GM12801 (cell line): ENCODE data around the gene RTN3.

Experiments used
- TF ChIP-seq, protein P1 (sequence below): IDR thresholded peaks from one replicate; pipeline ENCODE4 v1.5.1; 2011; ENCODE audit warnings: control low read depth; ENCODE audit not compliant: insufficient read length; ENCODE audit errors: extremely low read depth

The RTN3 gene

DNA sequence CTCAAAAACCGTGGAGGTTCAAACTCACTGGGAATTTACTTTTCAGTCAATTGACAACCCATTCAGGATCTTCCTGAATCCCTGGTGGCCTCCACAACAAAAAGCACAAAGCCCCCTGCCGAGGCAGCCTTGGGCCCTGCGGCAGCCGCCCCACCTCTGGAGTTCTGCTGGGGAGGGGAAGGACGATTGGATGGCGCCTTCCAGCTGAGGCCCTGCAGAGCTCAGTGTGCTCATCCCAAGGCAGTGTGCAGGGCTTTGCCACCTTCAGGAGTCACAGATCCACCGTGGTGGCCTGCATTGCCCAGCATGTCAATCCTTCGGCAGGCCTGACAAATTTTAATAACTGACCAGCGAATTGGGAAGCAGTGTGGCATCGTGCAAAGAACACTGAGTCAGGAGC is 79.9 kb downstream of the RTN3 start:
- TF ChIP-seq, protein P1, sequence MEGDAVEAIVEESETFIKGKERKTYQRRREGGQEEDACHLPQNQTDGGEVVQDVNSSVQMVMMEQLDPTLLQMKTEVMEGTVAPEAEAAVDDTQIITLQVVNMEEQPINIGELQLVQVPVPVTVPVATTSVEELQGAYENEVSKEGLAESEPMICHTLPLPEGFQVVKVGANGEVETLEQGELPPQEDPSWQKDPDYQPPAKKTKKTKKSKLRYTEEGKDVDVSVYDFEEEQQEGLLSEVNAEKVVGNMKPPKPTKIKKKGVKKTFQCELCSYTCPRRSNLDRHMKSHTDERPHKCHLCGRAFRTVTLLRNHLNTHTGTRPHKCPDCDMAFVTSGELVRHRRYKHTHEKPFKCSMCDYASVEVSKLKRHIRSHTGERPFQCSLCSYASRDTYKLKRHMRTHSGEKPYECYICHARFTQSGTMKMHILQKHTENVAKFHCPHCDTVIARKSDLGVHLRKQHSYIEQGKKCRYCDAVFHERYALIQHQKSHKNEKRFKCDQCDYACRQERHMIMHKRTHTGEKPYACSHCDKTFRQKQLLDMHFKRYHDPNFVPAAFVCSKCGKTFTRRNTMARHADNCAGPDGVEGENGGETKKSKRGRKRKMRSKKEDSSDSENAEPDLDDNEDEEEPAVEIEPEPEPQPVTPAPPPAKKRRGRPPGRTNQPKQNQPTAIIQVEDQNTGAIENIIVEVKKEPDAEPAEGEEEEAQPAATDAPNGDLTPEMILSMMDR = no peak

DNA sequence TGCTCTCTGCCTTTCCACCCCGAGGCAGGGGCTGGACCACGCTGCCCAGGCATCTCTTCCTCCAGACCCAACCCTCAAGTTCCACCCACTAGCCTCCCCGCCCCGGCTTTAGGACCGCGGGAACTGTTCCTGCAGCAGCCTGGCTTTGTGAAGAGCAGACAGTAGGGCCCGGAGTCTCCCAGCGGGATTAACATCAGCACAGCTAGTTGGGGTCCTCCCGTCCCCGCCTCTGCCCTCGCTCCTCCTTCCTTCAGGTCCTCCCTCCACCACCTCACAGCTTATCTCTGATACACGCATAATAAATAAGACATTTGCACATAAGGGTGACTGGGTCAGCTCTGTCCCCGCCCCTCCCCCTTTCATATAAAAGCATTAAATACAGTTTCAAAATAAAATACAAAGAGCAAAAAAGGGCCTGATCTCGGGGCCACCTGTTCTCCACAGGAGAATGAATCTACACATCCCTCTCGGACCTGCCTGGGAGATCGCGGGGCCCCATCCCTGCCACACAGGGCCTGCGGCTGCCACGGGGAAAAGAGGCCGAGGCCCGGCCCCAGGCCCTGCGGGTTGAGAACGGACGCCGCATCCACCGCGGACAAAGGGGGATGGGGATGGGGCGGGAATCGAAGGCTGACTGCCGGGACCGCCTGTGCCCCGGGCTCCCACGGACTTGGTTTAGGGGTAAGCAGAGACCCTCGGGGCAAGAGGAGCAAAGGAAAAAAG is 80.8 kb downstream of the RTN3 start:
- TF ChIP-seq, protein P1 = no peak

- TF ChIP-seq, protein P1 = no peak
Observed at GRCh38 chr11:63762654-63763495, 81.6 kb downstream of the RTN3 start.

GRCh38 chr11:63763496-63764339 is 82.4 kb downstream of the RTN3 start:
- TF ChIP-seq, protein P1 = no peak

DNA sequence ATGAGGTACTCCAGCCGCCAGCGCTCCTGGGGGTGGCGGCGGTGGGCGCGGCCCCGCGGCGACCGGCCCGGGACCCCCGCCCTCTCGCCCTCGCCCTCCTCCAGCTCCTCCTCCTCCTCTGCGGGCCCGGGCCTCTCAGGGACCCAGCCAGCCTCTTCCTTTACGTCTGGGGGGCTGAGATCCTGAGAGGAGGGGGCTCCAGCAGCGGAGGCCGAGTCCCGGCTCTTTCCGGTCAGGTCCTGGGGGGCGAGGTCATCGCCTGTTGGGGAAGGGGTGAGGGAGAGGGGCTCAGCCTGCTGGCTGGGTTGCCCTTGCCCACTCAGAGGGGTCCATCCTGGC is 83.0 kb downstream of the RTN3 start:
- TF ChIP-seq, protein P1 = no peak

GRCh38 chr11:63764679-63765647 is 83.7 kb downstream of the RTN3 start:
- TF ChIP-seq, protein P1 = no peak
